GM21360 (cell line): ENCODE data around the gene MRPL19.

Source experiments
- ATAC-seq: cut with Tn5 transposase; IDR thresholded peaks from one replicate; pipeline ENCODE4 v1.9.1; 2021; ENCODE audit warnings: mild to moderate bottlenecking, moderate library complexity; ENCODE audit not compliant: unreplicated experiment

MRPL19 gene

DNA sequence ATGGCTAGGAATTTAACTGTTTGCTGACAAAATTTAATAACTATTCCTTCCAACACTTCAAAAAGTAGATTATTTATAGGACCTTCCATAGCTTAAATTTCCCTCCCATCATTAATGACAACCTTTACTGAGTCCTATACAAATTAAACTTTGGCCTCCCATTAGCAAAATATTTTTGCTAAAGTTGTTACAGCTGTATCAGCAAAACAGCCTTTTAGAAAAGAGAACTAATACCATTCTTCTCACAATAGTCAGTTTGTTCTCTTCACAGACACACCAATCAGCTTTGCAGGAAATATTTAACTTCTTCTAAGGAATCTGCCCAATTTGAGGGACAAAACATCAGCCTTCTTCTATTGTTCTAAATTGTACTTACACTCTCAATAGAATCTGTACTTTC is 76.1 kb downstream of the MRPL19 start:
- ATAC-seq: no peak

GRCh38 chr2:75728614-75729419 is 82.2 kb downstream of the MRPL19 start:
- no peak for ATAC-seq

GRCh38 chr2:75729861-75730260 is 83.3 kb downstream of the MRPL19 start:
- ATAC-seq: no peak

DNA sequence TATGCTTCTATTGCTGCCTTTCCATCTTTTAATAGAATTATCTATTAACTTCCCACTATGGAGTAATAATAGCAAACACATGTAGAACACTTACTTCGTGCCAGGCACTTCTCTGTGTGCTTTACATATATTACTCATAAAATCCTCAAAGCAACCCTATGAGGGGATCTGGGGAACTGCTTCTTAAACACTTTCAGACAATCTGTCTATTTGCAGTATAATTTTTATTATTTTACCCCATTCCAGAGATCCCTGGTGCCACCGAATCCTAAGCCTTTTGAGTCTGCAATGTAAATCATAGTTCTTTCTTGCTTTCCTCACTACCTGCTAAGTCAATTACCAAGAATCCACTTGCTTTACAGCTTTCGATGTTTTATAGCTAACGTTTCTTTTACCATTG is 89.7 kb downstream of the MRPL19 start:
- no peak for ATAC-seq

DNA sequence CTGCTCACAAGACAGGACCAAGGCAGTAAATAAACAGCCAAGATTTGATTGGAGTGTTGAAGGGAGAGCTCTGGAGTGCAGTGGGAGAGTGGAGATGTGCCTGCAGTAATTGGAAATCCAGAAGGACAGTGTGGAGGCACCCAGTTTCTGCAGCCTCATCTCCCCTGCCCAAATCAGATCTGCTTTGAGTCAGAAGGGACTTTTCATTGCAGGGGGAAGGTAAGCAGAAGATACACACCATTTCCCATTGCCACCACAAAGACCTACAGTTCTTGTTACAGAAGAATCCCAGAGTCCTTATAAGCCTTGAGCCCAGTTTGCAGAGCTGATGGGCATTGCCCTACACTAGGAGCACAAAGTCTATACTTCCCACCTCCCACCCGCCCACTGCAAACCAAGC is 91.4 kb downstream of the MRPL19 start:
- ATAC-seq: no peak
